Natural killer cell treated with Interleukin-12 subunit alpha and Interleukin-12 subunit beta and Interleukin-15 and Interleukin-18, amount 100 ng/mL, for 72 hours (primary cell): Measurements from ENCODE around the gene RALGAPB. TPM values are rescaled to one million over a fixed set of nuclear protein-coding genes. Genes with fewer than 3 reads are reported as not detected.
"Not testable (repeated sequence)": the region's sequence is repeated elsewhere in the genome, so short reads cannot be mapped to it uniquely, and the experiment has no call there.

Source experiments
- ATAC-seq, 2 donors: fragments of 150-1000 bp; cut with Tn5 transposase in 1 of 2; sonication (Bioruptor Pico), chemical (Tn5 transposase) in 1 of 2; 2 replicates each; pipeline ENCODE4 v1.10.0; 2021
- DNase-seq: peaks from one replicate; pipeline ENCODE4 v3.0.0; 2022; ENCODE audit warnings: low spot score
- H3K27ac Mint-ChIP-seq, 2 donors: 1 replicate in 1 of 2; 2 replicates in 1 of 2; pipeline ENCODE4 v1.8.0; 2022; ENCODE audit warnings: mixed read lengths in 2 of 2, mild to moderate bottlenecking in 1 of 2, moderate library complexity in 1 of 2
- H3K27me3 Mint-ChIP-seq, 2 donors: 1 replicate in 1 of 2; 2 replicates in 1 of 2; pipeline ENCODE4 v1.8.0; 2022; ENCODE audit warnings: mixed read lengths in 2 of 2
- H3K36me3 Mint-ChIP-seq: one replicate; pipeline ENCODE4 v1.8.0; 2022; ENCODE audit warnings: mixed read lengths
- H3K4me1 Mint-ChIP-seq, 2 donors: 1 replicate in 1 of 2; 2 replicates in 1 of 2; pipeline ENCODE4 v1.8.0; 2022; ENCODE audit warnings: low read depth in 2 of 2, mixed read lengths in 2 of 2, mild to moderate bottlenecking in 1 of 2
- H3K4me3 Mint-ChIP-seq: one replicate; pipeline ENCODE4 v1.8.0; 2022; ENCODE audit warnings: mixed read lengths
- H3K9me3 Mint-ChIP-seq: 2 replicates; pipeline ENCODE4 v1.8.0; 2022; ENCODE audit warnings: mixed read lengths
- total RNA-seq, 2 donors: library from RNA; stranded (reverse); gene quantifications; one replicate each; pipeline ENCODE4 v1.2.3, GENCODE V29; 2022

Gene RALGAPB
- total RNA-seq, 2 donors from 2014 or later = 37.7 to 41.4 TPM

DNA sequence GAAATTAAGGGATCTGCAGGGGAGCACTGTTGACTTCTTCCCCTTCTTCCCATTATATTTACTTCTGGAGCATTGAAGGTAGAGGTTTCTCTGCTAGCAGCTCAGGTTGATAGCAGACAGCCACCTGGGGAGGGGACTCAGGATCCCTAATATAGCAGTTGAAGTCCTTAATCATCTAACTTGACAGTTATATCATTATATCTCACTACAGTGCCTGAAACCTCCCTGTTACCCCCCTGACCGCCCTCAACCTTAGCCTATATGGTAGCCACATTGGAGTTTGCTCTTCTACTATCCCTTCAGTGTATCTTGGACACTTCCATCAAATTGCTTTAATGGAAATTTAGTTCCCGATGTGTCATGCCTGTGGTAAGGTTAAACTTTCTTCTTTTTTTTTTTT lies 7.0 kb downstream of the RALGAPB start:
- no peaks in the 10 kb centered on the region for H3K36me3 Mint-ChIP-seq
- no peak overlapping the region for H3K4me3 Mint-ChIP-seq
- H3K9me3 Mint-ChIP-seq = no peaks in the 10 kb centered on the region
- peaks cover 31 to 34% of the 10 kb centered on the region in 2 donors for H3K4me1 Mint-ChIP-seq
- H3K27ac Mint-ChIP-seq = no peak overlapping the region
- no peak for ATAC-seq
- H3K27me3 Mint-ChIP-seq = no peaks in the 10 kb centered on the region
- no peak for DNase-seq

DNA sequence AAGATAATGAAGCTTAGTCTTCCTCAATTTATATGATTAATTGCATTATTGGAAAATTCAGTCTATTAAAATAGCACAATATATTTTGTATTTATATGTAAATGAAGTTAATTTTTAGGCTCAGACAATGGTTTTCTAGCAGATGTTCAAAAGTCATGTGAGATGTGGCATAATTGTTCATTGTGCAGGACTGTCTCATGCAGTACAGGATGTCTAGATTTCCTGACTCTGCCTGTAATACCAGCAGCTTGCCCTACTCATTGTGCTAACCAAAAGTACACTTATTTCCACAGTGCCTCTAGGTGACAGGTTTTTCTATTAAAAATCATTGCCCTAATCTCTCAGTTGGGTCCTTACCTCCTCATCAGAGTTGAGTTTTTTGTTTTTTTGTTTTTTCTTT lies 12.4 kb downstream of the RALGAPB start:
- DNase-seq (no peak), ATAC-seq (no peak)
- no peak overlapping the region for H3K27ac Mint-ChIP-seq
- peaks cover 6% of the 10 kb centered on the region for H3K36me3 Mint-ChIP-seq
- no peaks in the 10 kb centered on the region for H3K27me3 Mint-ChIP-seq
- H3K9me3 Mint-ChIP-seq = no peaks in the 10 kb centered on the region
- H3K4me1 Mint-ChIP-seq = peaks cover 12 to 16% of the 10 kb centered on the region in 2 donors
- H3K4me3 Mint-ChIP-seq = no peak overlapping the region

DNA sequence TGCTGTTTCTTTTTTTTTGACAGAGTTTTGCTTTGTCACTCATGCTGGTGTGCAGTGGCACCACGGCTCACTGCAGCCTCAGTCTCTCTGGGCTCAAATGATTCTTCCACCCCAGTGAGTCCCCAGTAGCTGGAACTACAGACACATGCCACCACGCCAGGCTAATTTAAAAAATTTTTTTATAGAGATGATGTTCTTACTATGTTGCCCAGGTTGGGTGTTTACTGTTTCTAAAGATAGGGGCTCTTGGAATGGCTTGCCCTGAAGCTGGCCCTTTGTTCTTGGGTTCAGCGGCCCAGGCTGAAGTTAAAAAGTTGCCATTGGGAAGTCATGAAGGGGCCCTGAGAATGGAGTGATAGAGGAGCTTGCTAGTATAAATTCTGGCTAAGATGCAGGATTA lies 16.5 kb downstream of the RALGAPB start:
- Mint-ChIP-seq H3K27me3 (no peaks in the 10 kb centered on the region), H3K27ac (peak overlapping the region in 1 of 2 donors; percentile 21), H3K4me3 (no peak overlapping the region), H3K9me3 (no peaks in the 10 kb centered on the region), H3K36me3 (peaks cover 20% of the 10 kb centered on the region), H3K4me1 (peaks cover 9 to 14% of the 10 kb centered on the region in 2 donors)
- DNase-seq (no peak), ATAC-seq (no peak)

DNA sequence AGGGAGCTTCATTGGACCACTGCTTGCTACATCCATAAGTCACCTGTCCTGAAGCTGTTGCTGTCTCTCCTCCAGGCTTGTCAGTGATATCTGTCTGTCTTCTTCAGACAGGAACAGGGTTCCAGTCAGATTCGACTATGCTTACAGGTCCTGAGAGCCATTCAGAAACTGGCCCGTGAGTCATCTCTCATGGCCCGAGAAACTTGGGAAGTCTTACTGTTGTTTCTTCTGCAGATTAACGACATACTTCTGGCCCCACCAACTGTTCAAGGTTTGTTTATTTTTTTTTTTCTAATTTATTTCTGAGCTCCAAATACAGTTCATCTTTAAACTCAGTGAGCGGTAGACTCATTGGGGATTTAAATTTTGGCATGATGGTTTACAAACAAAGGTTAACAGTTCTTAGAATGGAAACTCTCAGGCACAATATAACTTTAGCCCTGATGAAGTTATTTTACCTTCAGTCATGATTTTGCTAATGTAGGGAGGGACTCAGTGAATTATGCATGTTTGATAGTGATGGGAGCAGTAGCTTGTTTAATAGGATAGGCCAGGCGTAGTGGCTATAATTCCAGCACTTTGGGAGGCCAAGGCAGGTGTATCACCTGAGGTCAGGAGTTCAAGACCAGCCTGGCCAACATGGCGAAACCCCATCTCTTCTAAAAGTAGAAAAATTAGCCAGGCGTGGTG lies 24.7 kb downstream of the RALGAPB start:
- ATAC-seq (no peak), DNase-seq (no peak)
- H3K4me3 Mint-ChIP-seq = no peak overlapping the region
- no peaks in the 10 kb centered on the region for H3K27me3 Mint-ChIP-seq
- peaks cover 0 to 10% of the 10 kb centered on the region in 2 donors for H3K4me1 Mint-ChIP-seq
- H3K9me3 Mint-ChIP-seq = no peaks in the 10 kb centered on the region
- H3K36me3 Mint-ChIP-seq = peaks cover 28% of the 10 kb centered on the region
- no peak overlapping the region for H3K27ac Mint-ChIP-seq

DNA sequence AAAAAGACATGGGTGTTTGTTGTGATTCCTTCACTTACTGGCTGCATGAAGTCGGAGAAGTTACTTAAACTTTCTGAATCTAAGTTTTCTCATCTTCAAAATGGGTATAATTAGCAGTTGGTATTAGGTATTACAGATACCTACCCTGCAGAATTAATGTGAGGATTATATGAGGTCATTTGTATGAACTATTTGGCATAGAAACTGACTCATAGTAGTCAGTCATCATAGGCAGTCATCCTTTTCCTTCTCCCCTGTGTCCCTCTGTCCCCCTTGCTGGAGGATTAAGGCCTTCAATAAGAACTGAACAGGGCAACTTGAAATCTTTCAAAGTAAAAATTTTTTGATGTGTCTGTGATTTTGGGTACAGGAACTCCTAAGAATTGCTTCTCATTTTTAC lies 26.3 kb downstream of the RALGAPB start:
- no peaks in the 10 kb centered on the region for H3K9me3 Mint-ChIP-seq
- no peaks in the 10 kb centered on the region for H3K27me3 Mint-ChIP-seq
- H3K4me1 Mint-ChIP-seq = peaks cover 0 to 10% of the 10 kb centered on the region in 2 donors
- ATAC-seq (no peak), DNase-seq (no peak)
- no peak overlapping the region for H3K4me3 Mint-ChIP-seq
- H3K36me3 Mint-ChIP-seq = peaks cover 34% of the 10 kb centered on the region
- no peak overlapping the region for H3K27ac Mint-ChIP-seq

DNA sequence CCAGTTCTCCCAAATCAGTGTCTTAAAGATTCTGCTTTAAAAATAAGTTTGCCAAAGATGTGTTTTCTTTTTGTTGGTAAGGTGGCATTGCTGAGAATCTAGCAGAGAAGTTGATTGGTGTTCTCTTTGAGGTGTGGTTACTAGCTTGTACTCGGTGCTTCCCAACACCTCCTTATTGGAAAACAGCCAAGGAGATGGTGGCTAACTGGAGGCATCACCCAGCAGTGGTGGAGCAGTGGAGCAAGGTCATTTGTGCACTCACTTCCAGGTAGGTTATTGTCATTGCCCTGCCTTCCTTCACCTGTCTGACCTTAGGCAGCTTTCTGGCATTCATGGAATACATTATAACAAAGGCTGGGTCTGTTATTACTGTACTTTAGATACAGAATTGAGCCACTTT lies 26.7 kb downstream of the RALGAPB start:
- no peak overlapping the region for H3K27ac Mint-ChIP-seq
- ATAC-seq (no peak), DNase-seq (no peak)
- peaks cover 0 to 10% of the 10 kb centered on the region in 2 donors for H3K4me1 Mint-ChIP-seq
- no peak overlapping the region for H3K4me3 Mint-ChIP-seq
- H3K36me3 Mint-ChIP-seq = peaks cover 35% of the 10 kb centered on the region
- H3K27me3 Mint-ChIP-seq = no peaks in the 10 kb centered on the region
- no peaks in the 10 kb centered on the region for H3K9me3 Mint-ChIP-seq

DNA sequence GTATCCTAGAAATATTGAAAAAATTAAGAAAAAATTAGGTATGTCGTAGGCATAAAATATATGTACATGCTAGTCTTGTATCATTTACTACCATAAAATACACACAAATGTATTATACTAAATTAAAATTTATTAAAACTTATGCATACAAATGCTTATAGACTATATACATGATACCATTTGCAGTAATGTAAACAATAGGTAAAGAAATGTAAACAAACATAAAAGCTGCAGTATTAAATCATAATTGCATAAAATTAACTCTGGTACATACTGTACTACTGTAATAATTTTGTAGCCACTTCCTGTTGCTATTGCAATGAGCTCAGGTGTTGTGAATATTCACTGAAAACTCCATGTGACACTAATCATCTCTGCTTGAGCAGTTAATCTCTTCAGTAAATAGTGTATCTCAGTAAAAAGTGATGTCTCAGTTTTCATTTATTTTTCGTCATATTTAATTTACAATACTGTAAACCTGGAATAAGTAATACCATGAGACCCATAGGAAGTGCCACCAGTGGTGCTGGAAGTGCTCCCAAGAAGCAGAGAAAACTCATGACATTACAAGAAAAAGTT lies 29.3 kb downstream of the RALGAPB start:
- H3K27ac Mint-ChIP-seq = no peak overlapping the region
- H3K27me3 Mint-ChIP-seq = no peaks in the 10 kb centered on the region
- peaks cover 0 to 10% of the 10 kb centered on the region in 2 donors for H3K4me1 Mint-ChIP-seq
- ATAC-seq (no peak), DNase-seq (no peak)
- peaks cover 43% of the 10 kb centered on the region for H3K36me3 Mint-ChIP-seq
- H3K4me3 Mint-ChIP-seq = no peak overlapping the region
- no peaks in the 10 kb centered on the region for H3K9me3 Mint-ChIP-seq

DNA sequence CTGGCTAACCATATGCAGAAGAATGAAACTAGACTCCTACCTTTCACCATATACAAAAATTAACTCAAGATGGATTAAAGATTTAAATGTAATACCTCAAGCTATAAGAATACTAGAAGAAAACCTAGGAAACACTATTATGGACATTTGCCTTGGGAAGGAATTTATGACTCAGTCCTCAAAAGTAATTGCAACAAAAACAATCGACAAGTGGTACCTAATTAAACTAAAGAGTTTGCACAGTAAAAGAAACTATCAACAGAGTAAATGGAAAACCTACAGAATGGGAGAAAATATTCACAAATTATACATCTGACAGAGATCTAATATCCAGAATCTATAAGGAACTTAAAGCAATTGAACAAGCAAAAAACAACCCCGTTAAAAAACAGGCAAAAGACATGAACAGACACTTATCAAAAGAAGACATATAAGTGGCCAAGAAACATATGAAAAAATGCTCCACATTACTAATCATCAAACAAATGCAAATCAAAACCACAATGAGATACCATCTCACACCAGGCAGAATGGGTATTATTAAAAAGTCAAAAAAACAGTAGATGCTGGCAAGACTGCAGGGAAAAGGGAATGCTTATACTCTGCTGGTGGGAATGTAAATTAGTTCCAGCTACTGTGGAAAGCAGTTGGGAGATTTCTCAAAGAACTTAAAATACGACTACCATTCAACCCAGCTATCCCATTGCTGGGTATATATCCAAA lies 31.9 kb downstream of the RALGAPB start:
- Mint-ChIP-seq H3K4me3 (no peak overlapping the region), H3K27me3 (no peaks in the 10 kb centered on the region), H3K27ac (no peak overlapping the region), H3K36me3 (peaks cover 39% of the 10 kb centered on the region), H3K4me1 (peaks cover 0 to 6% of the 10 kb centered on the region in 2 donors), H3K9me3 (no peaks in the 10 kb centered on the region)
- ATAC-seq (no peak), DNase-seq (no peak)

DNA sequence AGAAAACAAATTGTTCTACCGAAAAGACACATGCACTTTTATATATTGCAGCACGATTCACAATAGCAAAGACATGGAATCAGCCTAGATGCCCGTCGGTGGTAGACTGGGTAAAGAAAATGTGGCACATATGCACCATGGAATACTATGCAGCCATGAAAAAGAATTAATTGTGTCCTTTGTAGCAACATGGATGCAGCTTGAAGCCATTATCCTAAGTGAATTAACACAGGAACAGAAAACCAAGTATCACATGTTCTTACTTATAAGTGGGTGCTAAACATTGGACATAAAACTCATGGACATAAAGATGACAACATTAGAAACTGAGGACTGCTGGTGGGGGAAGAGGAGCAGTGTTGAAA lies 32.4 kb downstream of the RALGAPB start:
- DNase-seq (no peak), ATAC-seq (no peak)
- no peak overlapping the region for H3K4me3 Mint-ChIP-seq
- no peaks in the 10 kb centered on the region for H3K27me3 Mint-ChIP-seq
- H3K27ac Mint-ChIP-seq = no peak overlapping the region
- H3K36me3 Mint-ChIP-seq = peaks cover 41% of the 10 kb centered on the region
- peaks cover 0 to 6% of the 10 kb centered on the region in 2 donors for H3K4me1 Mint-ChIP-seq
- H3K9me3 Mint-ChIP-seq = no peaks in the 10 kb centered on the region

DNA sequence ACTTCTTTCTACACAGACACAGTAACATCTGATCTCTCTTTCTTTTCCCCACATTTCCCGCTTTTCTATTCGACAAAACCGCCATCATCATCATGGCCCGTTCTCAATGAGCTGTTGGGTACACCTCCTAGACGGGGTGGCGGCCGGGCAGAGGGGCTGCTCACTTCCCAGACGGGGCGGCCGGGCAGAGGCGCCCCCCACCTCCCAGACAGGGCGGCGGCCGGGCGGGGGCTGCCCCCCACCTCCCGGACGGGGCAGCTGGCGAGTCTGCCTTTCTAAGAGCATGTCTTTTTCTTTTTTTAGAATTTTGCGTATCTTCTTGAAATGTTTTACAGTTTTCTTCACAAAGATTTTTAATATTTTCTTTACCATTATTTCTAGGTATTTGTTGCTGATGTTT lies 39.1 kb downstream of the RALGAPB start:
- peaks cover 19% of the 10 kb centered on the region for H3K36me3 Mint-ChIP-seq
- not testable (repeated sequence) for H3K27ac Mint-ChIP-seq, H3K9me3 Mint-ChIP-seq, DNase-seq, H3K27me3 Mint-ChIP-seq, H3K4me1 Mint-ChIP-seq, ATAC-seq, H3K4me3 Mint-ChIP-seq

DNA sequence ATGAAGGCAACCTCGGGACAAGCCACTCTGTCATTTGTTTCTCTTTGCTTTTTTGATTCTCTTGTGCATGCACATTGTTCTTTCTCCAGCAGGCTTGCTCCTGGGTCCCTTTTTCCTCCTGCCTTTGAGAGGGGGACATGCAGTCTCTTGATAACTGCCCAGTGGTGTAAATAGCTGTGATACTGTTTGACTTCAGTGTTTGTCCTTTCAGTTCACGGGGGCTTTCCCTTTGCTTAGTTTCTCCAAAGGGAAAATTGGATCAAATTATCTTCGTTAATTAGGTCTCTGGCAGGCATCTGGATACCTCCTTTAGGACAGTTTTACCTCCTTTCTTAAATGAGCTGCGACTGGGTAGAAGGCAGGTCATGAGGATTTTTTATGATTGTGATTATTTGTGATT lies 41.5 kb downstream of the RALGAPB start:
- Mint-ChIP-seq H3K27me3 (no peaks in the 10 kb centered on the region), H3K27ac (no peak overlapping the region), H3K36me3 (peaks cover 25% of the 10 kb centered on the region), H3K9me3 (no peaks in the 10 kb centered on the region), H3K4me3 (no peak overlapping the region), H3K4me1 (peaks cover 0 to 4% of the 10 kb centered on the region in 2 donors)
- ATAC-seq (no peak), DNase-seq (no peak)

DNA sequence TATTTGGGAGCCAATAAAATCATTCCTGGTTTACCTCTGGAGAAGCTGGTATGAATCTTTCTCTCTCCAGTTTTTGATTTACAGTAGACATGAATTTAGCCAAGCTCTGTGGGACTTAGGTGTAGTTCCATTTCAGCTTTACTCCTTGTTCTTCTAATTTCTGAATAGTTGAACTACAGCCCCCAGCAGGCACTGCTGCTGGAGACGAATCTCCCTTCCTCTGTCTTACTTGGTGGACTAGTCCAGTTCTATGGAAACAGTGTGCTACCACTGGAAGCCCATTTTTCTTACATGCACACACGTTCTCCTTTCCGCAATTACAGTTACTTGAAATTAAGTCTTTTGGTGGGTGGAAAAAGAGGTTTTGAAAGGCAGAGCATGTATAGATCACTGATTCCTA lies 42.3 kb downstream of the RALGAPB start:
- DNase-seq = no peak
- H3K27ac Mint-ChIP-seq = no peak overlapping the region
- no peaks in the 10 kb centered on the region for H3K9me3 Mint-ChIP-seq
- no peak for ATAC-seq
- peaks cover 18% of the 10 kb centered on the region for H3K36me3 Mint-ChIP-seq
- no peak overlapping the region for H3K4me3 Mint-ChIP-seq
- peaks cover 0 to 4% of the 10 kb centered on the region in 2 donors for H3K4me1 Mint-ChIP-seq
- H3K27me3 Mint-ChIP-seq = no peaks in the 10 kb centered on the region

DNA sequence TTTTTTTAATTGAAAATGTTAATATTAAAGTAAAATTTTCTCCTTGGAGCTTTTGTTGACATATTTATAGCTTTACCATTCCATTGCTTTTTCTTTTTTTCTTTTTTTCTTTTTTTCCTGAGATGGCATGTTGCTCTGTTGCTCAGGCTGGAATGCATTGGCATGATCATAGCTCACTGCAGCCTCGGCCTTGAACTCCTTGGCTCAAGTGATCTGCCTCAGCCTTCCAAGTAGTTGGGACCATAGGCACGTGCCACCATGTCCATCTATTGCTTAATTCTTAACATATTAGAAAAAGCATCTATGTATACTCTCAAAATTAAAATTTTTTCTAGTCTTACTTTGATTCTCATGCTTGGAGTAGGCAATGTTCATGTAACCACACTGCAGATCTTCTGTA lies 43.0 kb downstream of the RALGAPB start:
- Mint-ChIP-seq H3K4me1 (peaks cover 0 to 4% of the 10 kb centered on the region in 2 donors), H3K36me3 (peaks cover 17% of the 10 kb centered on the region), H3K27ac (no peak overlapping the region), H3K27me3 (no peaks in the 10 kb centered on the region), H3K4me3 (no peak overlapping the region), H3K9me3 (no peaks in the 10 kb centered on the region)
- DNase-seq (no peak), ATAC-seq (no peak)

DNA sequence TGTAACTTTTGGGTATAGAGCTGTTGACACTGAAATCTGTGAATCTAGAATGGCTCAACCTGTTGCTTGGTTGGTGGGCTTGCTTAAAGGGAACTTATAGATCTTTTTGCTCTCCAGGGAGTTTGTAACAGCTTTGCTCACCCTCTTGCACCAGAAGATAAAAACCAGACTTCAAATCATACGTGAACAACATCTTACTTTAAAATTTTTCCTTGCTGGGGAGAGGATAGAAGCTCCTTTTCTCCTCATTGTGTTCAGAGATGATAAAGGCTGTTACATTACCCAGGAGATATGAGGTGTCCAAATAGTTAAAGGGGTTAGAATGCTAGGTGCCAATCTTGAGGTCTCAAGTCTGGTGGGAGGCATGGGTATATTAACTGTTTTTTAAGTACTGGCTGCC lies 46.8 kb downstream of the RALGAPB start:
- ATAC-seq (no peak), DNase-seq (no peak)
- Mint-ChIP-seq H3K4me3 (no peak overlapping the region), H3K36me3 (peaks cover 34% of the 10 kb centered on the region), H3K27ac (peak overlapping the region in 1 of 2 donors; percentile 44), H3K9me3 (no peaks in the 10 kb centered on the region), H3K4me1 (peaks cover 6% of the 10 kb centered on the region in 2 donors), H3K27me3 (no peaks in the 10 kb centered on the region)
